HG03565 (cell line): ENCODE results near the gene DSCAML1.

Experiments
- ATAC-seq: cut with Tn5 transposase; IDR thresholded peaks from one replicate; pipeline ENCODE4 v1.9.1; 2021; ENCODE audit warnings: mild to moderate bottlenecking, moderate library complexity; ENCODE audit not compliant: unreplicated experiment

DSCAML1 gene

GRCh38 chr11:117702946-117703598 lies 93.9 kb downstream of the DSCAML1 start:
- ATAC-seq: no peak

- no peak for ATAC-seq
Observed at GRCh38 chr11:117701781-117702180, 95.2 kb downstream of the DSCAML1 start.

- ATAC-seq: no peak
Observed at GRCh38 chr11:117700551-117700950, 96.5 kb downstream of the DSCAML1 start.

GRCh38 chr11:117697319-117697718 lies 99.7 kb downstream of the DSCAML1 start:
- no peak for ATAC-seq

- no peak for ATAC-seq
Observed at GRCh38 chr11:117696540-117696939, 100.5 kb downstream of the DSCAML1 start.

GRCh38 chr11:117693344-117693743 lies 103.7 kb downstream of the DSCAML1 start:
- ATAC-seq: no peak

GRCh38 chr11:117691516-117691915 lies 105.5 kb downstream of the DSCAML1 start:
- no peak for ATAC-seq

- ATAC-seq: no peak
Observed at GRCh38 chr11:117691218-117691514, 105.8 kb downstream of the DSCAML1 start.

- ATAC-seq: no peak
Observed at GRCh38 chr11:117690484-117691217, 106.4 kb downstream of the DSCAML1 start.

- ATAC-seq: no peak
Observed at GRCh38 chr11:117688255-117688797, 108.7 kb downstream of the DSCAML1 start.

GRCh38 chr11:117687776-117688175 lies 109.2 kb downstream of the DSCAML1 start:
- no peak for ATAC-seq

- ATAC-seq: no peak
Observed at GRCh38 chr11:117686711-117687110, 110.3 kb downstream of the DSCAML1 start.

GRCh38 chr11:117685566-117685965 lies 111.5 kb downstream of the DSCAML1 start:
- ATAC-seq: no peak

GRCh38 chr11:117684731-117685130 lies 112.3 kb downstream of the DSCAML1 start:
- no peak for ATAC-seq

GRCh38 chr11:117684111-117684510 lies 112.9 kb downstream of the DSCAML1 start:
- no peak for ATAC-seq

- ATAC-seq: no peak
Observed at GRCh38 chr11:117681438-117681837, 115.6 kb downstream of the DSCAML1 start.

- ATAC-seq: no peak
Observed at GRCh38 chr11:117679461-117679860, 117.6 kb downstream of the DSCAML1 start.

- no peak for ATAC-seq
Observed at GRCh38 chr11:117678658-117679406, 118.2 kb downstream of the DSCAML1 start.

- ATAC-seq: no peak
Observed at GRCh38 chr11:117677729-117678310, 119.2 kb downstream of the DSCAML1 start.

- no peak for ATAC-seq
Observed at GRCh38 chr11:117676501-117676900, 120.5 kb downstream of the DSCAML1 start.

GRCh38 chr11:117673602-117674001 lies 123.4 kb downstream of the DSCAML1 start:
- ATAC-seq: no peak
